GM18870 (cell line): ENCODE results near the gene EIF2B2.

ENCODE experiments used
- ATAC-seq: cut with Tn5 transposase; IDR thresholded peaks from one replicate; pipeline ENCODE4 v1.9.1; 2021; ENCODE audit warnings: moderate library complexity; ENCODE audit not compliant: unreplicated experiment

EIF2B2 gene

DNA sequence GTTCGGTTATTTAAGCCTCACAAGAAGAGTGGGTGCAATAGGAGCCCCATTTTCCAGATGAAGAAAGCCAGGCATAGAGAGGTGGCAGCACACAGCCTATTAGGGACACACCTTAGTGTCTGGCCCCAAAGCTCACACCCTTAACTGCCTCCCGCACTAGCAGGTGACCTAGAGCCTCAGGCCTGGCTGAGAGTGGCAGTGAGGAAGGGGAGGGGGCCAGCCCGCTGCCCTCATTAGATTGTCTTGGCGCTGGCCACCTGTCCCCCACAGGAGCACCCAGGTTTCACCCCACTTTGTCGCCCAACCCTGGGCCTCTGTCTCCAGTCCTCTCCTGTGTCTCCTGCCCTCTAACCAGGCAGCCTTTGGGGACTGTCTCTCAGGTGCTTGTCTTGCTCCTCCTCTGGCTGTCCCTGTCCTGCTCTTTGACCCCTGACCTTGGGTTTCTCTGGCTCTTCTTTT lies 28.8 kb upstream of the EIF2B2 start:
- ATAC-seq, result no peak

- no peak for ATAC-seq
These were observed 28.2 kb upstream of the EIF2B2 start for GRCh38 chr14:74974364-74975058.

GRCh38 chr14:74975059-74975810 lies 27.5 kb upstream of the EIF2B2 start:
- ATAC-seq, result no peak

DNA sequence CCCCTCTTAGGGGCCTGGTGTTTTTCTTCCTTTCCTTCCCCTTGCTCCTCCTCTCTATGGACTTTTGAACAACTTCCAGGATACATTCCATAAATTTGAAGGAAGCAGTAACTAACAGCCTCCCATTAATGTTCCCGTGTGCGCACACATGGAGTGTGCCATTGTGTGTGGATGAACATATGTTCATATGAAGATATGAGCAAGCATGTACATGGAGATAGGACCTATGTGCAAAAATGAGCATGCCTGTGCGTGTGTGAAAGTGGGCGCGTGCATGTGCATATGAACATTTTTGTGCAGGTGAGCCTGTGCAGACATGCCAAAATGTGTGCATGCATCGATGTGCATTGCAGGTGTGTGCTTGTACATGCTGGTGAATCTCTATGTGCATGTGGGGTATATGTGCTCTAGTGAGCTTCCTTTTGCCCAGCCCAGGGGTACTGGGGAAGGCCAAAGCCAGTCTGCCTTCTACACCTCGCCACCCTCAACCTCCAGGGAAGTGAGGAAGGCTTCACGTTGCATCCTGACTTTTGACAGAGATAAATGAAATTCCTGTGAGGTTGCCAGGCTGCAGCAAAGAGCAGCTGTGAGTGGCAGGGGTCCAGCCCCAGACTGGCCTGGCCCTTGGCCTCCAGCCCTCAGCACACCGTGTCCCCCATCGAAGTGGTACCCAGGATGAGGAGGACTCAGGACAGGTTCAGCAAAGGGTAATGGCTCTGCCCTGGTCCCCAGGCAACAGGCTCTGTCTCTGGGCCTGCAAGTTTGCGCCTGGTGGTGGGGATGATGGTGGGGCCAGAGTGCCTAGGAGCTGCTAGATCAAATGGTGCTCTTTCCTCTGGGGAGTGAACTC lies 26.2 kb upstream of the EIF2B2 start:
- no peak for ATAC-seq

- ATAC-seq, result no peak
These were observed 25.4 kb upstream of the EIF2B2 start for GRCh38 chr14:74977164-74977900.

DNA sequence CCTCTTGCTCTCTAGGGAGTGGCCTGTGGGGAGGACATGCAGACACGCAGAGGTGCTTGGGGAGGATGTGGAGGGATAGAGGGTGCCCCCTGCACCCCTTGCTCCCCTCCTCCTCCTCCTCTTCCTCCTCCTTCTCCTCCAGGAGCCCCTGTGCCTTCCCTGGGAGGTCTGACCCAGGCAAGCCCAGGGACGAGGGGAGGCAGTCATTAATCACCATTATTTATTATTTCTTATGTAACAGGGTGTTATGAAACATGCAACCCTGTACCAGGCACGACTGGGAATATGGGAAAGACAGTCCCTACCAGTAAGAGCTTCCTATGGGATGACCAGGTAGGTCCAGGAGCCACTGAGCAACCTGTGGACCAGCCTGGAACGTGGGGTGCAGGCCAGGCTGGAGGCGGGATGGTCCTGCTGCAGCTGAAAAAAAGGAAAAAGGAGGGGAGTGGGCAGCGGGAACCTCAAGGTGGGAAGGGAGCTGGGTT lies 24.8 kb upstream of the EIF2B2 start:
- ATAC-seq, result no peak

DNA sequence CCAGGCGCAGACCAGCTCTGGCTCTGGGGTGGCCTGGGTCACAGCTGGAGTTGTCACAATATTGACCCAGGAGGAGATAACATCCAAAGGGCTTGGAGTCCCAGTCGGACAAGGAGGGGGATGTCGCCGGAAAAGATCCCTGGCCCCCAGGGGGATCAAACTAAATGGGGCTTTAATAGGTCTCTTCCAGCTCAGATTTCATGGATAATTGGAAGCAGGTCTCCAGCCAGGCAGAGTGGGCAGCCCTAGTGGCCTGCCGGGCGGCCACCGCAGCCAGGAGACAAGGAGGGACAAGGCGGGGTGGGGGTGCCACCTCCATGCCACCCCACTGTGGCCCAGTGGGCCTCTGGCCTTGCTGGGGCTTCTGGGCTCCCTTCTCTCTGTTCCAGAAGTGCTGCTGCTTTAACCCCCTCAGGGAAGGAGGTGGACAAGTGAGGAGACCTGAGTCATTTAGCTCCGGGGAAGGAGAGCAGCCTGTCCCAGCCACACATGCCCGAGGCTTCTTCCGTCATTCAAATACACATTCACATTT lies 24.2 kb upstream of the EIF2B2 start:
- no peak for ATAC-seq

DNA sequence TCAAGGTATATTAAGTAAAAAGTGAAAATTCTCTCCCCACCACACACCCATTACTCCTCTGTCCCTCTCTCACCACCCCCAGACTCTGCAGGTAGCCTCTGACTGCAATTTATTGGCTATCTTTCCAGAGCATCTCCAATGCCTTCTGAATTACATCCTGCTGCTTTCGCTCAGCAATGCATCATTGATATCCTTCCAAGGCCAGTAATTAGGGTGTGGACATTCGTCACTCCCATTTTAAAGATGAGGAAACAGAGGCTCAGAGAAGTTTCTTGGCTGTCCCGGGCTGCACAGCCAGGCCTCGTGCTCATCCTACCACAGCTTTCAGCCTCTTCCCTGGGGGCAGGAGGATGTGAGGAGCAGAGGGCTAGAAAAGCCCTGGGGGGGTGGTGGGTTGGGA lies 23.7 kb upstream of the EIF2B2 start:
- no peak for ATAC-seq

DNA sequence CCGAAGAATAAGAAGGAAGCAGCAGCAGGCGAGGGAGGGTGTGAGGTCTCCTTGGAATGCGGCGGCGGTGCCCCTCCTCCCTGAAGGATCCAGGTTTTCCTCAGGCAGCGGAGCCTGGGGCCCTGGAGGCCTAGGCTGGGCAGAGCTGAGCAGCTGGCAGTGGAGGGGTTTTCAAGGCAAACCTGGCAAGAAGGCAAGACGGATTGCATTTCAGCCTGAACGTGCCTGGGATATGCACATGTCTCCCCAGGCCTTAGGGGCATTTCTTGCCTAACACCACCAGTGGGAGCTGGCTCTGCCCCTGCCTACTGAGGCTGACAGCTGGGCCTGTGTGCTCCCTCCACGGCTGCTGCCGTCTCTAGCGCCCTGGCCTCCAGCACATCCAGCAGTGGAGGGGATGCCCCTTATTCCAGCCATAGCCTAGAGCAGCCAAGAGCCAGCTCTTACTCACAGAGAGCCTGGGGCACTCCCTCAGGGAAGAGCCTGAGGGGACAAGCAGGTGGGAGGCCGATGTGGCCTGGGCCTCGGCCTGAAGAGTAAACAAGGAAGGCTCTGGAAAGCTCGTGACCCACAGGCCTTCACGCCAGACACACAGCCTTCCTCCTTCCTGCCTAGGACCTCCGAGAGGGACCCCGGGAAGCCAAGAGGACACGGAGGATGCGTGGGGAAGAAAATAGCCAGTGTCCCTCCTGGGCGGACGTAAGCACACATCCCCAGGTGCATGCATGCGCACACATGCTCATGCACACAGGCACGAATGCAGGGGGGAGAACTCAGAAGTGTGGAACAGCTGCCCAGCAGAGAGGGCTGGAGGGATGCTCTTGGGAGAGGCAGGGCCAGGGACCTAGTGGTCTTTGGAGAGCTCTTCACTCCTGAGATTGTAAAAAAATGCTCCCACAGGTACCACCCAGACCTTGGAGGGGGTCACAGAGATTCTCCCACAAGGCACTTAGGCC lies 23.0 kb upstream of the EIF2B2 start:
- no peak for ATAC-seq

GRCh38 chr14:74980398-74980730 lies 22.4 kb upstream of the EIF2B2 start:
- no peak for ATAC-seq

DNA sequence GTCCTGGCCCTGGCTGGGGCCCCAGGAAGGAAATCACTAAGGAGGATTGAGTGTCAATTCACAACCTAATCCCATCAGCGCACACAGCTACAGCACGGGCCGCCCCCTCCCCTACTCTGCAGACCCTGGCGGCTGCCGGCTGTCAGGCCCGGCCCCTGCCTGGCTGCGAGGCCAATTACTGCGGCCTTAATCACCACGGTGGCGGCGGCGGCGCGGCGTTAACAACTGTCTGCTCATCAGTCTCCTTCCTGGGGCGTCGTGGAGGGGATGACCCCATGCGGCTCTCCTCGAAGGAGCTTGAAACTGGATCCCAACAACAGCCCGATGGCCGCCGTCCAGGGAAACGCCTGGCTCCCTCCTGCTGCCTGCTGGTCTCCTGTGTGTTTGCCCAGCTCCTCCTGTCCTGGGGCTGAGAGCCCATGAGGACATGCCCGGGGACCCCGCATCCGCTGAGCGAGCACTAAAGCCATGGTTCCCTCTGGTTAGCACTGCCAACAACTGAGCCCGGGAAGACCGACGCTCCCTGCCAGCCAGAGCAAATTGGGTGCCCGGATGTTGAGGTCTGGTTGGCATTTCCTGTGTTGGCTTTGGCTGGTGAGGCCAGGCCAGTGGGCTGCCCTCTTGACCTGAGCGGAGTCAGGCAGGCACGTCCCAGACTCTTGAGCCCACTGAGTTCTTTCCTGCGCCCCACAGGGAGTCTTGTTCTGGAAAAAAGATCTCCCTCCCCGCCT lies 21.8 kb upstream of the EIF2B2 start:
- no peak for ATAC-seq

GRCh38 chr14:74981462-74981782 lies 21.3 kb upstream of the EIF2B2 start:
- no peak for ATAC-seq

GRCh38 chr14:74981833-74982232 lies 20.9 kb upstream of the EIF2B2 start:
- no peak for ATAC-seq

- no peak for ATAC-seq
These were observed 20.1 kb upstream of the EIF2B2 start for GRCh38 chr14:74982661-74983060.

DNA sequence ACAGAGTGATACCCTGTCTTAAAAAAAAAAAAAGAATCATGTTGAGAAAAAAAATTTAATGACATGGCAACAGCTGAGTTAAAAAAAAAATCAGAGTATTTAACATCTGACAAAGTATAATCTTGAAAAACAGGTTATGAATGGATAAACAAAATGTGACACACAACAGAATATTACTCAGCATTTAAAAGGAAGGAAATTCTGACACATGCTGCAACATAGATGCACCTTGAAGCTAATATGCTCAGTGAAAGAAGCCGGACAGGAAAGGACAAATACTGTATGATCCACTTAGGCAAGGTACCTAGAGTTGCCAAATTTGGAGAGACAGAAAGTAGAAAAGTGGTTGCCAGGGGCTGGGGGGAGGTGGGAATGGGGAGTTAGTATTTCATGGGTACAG lies 19.4 kb upstream of the EIF2B2 start:
- ATAC-seq, result no peak

DNA sequence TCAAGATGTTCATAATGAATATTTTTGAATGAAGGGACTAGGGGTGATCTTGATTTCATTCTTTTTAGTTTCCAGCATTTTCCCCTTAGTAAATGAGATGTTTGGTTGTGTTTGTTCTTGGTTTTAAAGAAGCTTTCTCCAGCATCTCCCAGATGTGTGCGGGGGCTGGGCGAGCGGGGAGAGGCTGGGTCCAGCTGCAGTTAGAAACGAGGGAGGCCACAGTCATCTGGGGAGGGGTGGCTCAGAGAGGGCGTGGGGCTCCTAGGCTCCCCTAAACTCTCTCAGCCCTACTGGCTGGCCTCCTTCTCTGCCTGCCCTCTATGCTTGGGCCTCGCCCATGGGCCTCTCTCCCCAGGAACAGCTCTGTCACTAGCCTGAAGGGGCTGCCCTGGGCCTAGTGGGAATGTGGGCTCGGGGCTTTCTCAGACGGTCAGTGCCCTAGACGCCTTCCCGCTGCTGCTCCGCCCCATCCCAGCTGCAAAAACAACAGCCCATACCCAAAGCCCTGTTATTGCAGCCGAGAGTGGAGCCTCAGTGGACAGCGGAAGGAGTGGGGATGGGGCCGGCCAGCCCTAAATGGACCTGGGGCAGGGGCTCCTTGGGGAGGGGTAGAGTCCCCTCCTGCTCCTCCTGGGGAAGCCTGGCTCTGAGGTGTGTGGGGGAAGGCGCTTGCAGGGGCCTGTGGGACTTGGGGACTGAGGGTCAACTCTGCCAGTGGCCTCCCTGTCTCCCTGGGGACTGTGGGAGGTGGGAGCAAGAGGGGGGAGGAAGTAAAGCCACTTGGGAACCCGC lies 18.3 kb upstream of the EIF2B2 start:
- ATAC-seq, result no peak

DNA sequence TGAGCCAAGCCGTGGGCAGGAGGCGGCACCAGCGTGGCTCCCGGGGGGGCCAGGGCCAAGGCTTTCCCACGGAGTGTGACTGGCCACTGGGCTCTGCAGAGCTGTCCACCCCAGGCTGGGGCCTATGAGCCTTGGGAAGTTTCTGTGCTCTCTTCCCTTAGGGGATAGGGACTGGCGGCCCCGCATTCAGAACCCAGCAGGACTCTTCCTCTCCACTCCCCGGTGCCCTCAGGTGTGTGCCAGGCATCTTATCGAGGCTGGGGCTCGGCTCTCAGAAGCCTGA lies 17.8 kb upstream of the EIF2B2 start:
- ATAC-seq, result no peak

DNA sequence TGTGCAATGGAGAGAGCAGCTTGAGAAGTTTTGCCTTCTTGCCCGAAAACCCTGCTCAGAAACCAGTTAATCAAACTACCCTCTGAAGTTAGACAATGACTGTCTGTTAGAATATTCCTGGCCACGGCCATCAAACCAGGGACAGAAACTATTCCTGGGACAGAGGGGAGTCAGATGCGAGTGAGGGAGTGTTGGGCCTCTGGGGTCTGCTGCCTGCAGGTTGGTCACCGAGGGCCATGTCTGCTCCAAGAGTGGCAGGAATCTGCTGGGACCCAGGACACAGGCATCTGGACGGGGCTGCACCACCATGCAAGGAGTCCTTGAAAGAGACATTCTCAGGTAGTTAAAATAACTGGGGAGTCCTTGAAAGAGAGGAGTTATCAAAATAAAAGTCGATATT lies 16.9 kb upstream of the EIF2B2 start:
- no peak for ATAC-seq
